Stimulated activated CD4-positive, alpha-beta T cell treated with anti-CD3 and anti-CD28 coated beads, Interleukin-4, amount 100 ng/mL, for 48 hours (primary cell): ENCODE results near the gene PSMB2.

Source experiments
- DNase-seq, 2 donors: peaks; one replicate each; pipeline ENCODE4 v3.0.0-alpha.2; 2020; ENCODE audit warnings: low read depth in 2 of 2

Gene PSMB2

DNA sequence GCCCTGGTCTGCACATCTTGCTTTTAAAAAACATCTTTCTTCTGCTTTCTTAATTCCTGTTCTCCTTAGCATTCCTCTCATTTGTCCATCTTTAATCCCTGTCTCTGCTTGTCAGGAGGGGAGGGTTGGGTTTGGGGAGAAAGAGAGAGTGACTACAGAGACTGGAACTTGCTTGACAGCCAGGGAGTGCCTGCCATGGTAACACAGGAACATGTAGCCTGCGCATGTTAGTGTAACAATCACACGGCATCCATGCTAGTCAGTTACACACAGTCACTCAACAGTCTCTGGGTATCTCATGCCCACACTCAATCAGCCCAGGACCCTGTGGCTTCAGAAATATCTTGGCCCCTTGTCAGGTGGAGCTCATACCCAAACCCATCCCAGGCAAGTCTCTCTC is 69.0 kb downstream of the PSMB2 start:
- DNase-seq = no peak

DNA sequence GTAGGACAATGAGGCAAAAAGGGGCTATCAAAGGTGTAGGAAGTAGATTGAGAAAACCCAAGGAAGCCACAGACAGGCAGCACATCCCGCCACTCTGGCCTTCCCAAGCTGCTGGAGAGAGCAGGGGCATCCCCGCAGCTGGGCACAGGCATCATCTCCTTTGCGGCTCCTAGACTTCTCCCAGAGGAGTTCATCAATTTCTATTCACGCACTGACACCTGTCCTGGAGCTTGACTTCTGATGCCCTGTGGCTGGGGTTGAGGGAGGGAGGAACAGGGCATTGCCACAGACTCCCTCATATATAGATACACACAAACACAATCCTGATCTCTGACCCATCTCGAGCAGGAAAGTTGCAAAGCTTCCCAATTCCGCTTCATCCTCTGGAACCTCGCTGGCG is 70.1 kb downstream of the PSMB2 start:
- no peak for DNase-seq

DNA sequence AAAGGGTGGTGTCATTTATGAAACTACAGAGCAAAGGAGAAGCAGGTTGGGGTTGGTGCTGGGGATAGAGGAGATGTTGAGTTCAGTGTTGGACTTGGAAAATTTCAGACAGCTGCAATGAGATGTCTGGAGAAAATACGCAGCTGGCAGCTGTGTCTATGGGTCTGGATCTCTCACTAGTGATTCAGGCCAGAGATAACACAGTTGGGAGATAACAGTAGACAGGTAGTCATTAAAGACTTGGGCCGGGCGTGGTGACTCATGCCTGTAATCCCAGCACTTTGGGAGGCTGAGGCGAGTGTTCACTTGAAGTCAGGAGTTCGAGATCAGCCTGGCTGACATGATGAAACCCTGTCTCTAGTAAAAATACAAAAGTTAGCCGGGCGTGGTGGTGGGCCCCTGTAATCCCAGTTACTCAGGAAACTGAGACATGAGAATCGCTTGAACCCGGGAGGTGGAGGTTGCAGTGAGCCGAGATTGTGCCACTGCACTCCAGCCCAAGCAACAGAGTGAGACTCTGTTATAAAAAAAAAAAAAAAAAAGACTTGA is 70.7 kb downstream of the PSMB2 start:
- no peak for DNase-seq

DNA sequence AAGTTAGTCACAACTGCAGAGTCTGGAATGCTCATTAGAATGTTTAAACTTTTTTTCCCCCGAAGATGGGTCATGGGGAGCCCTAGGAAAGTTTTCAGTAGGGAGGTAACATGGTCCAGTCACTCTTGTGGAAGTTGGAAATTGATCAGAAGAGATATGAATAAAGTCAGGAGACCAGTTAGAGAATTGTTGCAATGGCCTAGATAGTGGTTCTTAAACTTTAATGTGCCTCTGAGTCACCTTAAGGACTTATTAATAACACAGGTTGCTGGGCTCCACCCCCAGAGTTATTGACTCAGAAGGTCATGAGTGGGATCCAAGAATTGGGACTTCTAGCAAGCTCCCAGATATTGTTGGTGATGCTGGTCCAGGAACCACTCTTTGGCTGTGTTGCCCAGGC is 71.4 kb downstream of the PSMB2 start:
- no peak for DNase-seq

DNA sequence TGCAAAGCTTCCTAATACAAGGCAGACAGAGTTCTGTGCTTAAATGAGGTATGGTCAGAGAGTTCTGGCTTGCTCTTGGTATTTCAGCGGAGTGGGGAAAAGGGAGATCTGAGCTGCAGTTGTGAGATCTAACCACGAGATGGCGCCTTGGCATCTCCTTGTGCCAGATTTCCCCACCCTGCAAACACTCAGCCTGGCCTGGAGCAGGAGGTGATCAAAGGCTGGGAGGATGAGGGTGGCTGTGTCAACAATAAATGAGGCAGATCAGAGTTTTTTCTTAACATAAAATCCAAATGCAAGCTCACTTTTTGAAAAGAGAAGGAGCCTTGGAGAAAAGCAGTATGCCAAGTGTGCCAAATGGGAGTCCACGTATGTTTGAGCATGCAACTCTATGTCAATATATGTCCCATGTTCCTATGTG is 72.3 kb downstream of the PSMB2 start:
- DNase-seq = peak in 1 of 2 donors; percentile 61

DNA sequence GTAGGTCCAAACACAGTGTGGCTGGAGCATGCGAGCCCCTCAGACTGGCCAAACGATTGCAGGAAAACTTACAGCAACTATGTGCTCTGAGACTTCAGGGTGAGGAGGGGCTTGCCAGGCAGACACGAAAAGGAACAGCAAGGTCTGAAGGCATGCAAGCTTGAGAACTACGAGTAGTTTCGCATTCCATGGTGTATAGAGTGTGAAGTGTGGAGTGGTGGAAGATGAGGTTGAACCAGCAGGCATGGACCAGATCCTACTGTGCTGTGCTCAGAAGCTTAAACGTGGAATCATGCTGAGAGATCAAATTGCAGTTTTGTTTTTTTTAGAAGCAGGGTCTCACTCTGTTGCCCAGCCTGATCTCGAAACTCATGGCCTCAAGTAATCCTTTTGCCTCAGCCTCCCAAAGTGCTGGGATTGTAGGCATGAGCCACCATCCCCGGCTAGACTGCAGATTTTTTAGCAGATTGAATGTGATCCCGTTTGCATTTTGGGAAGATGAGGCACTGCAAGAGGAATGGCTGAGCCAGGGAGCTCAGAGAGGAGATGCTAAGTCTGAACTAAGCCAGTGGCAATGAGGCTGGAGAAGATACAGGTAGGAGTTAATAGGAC is 73.3 kb downstream of the PSMB2 start:
- DNase-seq = no peak

DNA sequence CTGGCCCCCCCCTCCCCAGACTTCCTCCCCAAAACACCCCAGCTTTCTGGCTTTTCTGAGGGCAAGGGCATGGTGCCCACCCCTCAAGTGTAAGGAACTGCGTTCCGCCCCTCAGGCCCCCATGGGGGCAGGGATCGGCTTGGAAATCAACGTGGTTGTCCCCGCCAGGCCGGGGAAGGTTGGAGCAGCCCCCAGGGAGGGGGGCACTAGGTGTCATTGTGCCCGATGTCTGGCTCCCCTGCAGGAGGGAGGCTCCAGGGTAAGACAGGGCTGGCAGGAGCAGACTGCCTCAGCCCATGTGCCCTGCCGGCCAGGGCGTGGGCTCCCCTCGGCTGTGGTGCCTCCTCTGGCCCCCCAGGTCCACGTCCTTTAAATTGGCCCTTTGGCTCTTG is 75.6 kb downstream of the PSMB2 start:
- DNase-seq = no peak

DNA sequence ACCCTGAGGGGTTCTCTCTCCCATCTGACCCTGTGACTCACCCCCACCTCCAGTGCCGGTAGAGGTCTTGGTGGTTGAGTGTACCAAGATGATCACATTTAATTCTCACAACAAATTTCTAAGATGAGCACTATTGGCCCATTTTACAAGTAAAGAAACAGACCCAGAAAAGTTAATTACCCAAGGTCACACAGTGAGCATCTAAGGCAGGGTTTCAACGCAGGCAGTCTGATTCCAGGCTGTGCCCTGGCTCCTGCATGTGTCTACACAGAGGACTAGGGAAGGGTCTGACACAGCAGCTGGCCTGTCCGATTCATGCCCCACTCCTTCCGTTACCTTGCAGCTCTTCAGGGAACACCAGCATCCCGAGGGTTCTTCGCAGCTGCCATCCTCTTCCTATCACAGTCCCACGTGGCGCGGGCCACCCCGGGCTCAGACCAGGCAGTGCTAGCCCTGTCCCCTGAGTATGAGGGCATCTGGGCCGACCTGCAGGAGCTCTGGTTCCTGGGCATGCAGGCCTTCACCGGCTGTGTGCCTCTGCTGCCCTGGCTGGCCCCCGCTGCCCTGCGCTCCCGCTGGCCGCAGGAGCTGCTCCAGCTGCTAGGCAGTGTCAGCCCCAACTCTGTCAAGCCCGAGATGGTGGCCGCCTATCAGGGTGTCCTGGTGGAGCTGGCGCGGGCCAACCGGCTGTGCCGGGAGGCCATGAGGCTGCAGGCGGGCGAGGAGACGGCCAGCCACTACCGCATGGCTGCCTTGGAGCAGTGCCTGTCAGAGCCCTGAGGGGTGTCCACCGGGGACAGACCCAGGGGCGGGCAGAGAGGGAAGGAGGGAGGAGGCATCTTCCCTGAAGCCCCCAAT is 76.2 kb downstream of the PSMB2 start:
- DNase-seq = no peak

DNA sequence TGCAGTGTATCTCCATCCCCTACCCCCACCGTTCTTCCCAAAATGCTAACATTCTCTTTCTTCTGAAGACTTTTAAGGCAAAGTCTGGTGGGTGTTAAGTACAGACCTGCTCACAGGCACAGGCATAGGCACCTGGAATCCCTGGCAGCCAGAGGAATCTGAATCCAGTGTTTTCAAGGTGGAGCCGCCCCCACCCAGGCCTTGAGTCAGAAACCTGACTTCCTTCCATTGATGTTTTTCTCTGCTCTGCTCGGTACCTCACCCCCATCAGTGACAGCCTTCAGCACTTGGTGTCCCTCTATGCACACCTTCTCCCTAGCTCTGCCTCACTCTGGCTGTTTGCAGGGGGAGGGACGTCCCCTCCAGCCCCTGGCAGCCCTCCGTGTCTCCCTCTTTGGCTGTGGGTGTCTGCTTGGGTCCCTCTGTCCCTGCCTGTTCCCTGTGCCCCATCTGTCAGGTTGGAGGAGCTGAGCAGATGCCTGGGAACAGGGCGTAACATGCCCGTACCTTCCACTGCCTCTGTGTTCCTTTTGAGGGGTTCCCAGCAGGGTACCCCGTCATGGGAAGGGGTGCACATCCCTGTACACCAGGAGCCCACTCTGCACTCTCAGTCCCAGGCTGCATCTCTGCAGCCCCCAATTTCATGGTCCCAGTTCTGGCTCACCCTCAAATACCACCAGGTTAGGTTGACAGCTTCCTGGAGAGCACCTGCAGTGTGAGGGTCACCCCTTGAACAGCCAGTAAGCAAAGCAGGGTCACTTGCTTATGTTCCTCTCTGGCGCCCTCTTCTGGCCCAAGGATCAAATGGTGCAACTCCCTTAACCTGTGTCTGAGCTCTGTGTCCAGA is 77.1 kb downstream of the PSMB2 start:
- peak; percentile 75 to 85 for DNase-seq

DNA sequence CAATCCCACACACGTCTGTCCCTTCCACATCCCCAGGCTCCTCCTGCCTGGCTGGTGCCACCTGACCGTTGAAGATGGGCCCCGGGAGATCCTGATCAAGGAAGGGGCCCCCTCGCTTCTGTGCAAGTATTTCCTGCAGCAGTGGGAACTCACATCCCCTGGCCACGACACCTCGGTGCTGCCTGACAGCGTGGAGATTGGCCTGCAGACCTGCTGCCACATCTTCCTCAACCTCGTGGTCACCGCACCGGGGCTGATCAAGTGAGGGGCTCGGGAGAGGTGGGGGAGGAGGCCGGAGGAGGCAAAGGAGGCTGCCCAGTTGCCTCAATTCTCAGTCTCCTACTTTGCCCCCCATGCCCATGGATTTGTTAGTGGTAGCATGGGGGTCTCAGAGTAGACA is 78.2 kb downstream of the PSMB2 start:
- DNase-seq = no peak

DNA sequence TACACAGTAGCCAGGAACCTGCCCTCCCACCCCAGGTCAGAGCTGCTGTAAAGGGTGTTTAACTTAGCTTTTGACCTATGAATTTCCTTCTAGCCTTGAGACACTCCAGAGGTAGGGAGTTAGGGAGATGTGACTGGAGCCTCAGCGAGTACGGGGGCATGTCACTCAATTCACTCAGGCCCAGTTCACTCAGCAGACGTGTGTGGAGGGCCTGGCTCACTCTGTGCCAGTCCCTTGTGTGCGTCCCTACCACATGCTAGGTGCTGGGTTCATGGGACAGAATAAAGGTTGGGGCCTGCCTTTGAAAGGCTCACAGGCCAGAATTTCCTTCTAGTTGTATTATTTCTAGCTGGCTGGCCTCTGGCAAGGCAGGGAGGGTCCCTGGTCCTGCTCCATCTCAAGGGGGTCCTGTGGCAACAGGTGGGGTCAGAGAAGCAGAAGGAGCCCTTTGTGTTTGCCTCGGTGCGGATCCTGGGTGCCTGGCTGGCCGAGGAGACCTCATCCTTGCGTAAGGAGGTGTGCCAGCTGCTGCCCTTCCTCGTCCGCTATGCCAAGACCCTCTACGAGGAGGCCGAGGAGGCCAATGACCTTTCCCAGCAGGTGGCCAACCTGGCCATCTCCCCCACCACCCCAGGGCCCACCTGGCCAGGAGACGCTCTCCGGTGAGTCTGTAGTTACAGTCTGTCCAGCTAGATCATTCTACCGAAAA is 79.2 kb downstream of the PSMB2 start:
- no peak for DNase-seq

DNA sequence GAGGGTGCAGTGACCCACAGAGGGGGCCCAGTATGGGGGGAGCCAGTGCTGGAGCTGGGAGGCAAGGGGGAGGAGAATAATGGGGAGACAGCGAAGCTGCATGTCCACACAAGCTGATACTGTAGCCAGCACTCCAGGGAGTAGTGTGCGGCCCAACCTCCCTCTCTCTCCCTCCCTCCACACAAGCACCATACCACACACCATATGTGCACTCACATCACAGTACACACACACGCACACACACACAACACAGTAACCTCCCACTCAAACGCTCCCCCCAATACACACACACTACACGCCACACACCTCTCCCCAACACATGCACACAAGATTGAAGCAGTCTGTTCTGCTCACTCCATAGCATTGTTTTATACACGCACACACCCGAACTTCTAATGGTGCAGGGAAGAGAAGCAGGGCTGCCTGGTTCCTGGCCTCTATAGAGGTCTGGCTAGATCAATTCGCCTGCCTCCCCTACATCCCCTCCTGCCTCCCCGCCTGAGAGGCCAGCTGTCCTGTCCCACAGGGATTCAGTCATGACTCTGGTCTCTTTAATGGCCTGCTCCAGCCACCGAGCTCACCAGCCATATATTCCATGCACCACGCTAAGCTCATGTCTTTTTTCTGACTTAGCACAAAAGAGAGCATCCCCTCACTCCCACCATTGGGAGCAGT is 79.9 kb downstream of the PSMB2 start:
- DNase-seq = no peak

DNA sequence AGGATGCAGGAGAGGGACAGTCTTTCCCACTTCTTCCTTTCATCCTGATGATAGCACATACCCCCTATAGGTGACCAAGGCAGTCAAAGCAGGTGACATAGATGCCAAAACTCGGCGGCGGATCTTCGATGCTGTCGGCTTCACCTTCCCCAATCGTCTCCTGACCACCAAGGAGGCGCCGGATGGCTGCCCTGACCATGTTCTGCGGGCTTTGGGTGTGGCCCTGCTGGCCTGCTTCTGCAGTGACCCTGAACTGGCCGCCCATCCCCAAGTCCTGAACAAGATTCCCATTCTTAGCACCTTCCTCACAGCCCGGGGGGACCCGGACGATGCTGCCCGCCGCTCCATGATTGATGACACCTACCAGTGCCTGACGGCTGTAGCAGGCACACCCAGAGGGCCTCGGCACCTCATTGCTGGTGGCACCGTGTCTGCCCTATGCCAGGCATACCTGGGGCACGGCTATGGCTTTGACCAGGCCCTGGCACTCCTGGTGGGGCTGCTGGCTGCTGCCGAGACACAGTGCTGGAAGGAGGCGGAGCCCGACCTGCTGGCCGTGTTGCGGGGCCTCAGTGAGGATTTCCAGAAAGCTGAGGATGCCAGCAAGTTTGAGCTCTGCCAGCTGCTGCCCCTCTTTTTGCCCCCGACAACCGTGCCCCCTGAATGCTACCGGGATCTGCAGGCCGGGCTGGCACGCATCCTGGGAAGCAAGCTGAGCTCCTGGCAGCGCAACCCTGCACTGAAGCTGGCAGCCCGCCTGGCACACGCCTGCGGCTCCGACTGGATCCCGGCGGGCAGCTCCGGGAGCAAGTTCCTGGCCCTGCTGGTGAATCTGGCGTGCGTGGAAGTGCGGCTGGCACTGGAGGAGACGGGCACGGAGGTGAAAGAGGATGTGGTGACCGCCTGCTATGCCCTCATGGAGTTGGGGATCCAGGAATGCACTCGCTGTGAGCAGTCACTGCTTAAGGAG is 80.8 kb downstream of the PSMB2 start:
- no peak for DNase-seq

DNA sequence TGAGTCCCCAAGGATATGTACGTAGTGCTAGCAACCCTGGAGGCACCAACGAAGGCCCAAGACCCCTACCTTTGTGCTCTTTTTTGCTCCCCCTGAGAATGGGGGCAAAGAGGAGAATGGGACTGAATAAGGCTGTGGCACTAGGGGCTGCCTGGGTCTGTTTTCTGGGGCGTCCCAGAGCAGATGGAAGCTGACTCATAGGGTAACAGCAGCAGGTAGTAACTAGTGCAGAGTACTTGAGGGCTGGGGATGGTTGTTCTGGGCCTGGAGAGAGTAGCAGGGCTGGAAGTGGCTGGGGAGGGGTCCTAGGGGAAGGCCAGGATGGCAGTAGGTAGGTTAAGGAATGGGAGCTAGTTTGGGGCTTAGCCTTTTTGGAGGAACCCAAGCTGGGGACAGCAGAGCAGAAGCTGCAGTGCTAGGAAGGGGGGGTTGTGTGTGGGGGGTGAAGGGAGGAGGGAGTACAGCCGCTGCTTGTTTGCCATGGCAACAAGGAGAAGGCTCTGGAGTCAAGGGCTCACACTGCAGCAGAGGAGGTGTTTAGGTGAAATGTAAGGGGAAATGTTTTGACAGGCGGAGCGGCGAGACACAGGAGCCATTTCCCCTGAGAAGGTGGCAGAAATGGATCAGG is 81.9 kb downstream of the PSMB2 start:
- no peak for DNase-seq

DNA sequence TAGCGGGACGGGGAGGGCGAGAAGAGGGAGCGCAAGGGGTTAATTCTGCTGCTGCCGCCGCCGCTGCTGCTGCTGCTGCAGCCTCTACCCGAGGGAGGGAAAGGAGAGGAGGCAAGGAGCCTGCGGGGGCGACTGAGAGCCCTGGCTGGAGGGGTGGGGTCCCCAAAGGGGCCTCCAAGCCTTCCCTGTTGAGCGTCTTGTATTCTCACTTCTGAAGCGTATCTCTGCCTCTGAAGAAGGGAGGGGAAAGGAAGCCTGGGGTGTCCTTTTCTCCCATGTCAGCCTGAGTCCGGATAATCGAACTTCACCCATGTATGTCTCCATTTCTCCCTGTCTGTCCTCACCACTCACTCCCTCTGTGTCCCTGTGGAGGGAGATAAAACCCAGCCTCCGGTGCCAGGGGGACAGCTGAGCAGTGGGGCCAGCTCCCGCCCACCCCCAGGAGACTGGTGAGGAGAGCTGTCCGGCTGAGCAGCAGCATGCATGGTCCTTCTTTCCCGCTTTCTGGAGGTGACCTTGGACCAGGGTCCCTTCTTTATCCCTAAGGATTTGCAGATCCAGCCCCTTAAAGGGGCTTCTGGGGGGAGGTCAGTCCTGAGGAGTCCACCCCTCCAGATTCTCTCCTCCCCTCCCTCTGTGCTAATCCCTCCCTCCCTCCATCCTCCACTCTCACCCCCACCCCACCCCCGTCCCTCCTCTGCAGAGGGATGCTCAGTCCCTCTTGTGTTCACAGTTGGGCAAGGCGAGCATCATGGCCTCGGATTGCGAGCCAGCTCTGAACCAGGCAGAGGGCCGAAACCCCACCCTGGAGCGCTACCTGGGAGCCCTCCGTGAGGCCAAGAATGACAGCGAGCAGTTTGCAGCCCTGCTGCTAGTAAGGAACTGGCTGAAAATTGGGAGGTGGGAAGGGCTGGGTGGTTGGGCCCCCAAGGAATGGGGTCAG is 82.7 kb downstream of the PSMB2 start:
- no peak for DNase-seq

DNA sequence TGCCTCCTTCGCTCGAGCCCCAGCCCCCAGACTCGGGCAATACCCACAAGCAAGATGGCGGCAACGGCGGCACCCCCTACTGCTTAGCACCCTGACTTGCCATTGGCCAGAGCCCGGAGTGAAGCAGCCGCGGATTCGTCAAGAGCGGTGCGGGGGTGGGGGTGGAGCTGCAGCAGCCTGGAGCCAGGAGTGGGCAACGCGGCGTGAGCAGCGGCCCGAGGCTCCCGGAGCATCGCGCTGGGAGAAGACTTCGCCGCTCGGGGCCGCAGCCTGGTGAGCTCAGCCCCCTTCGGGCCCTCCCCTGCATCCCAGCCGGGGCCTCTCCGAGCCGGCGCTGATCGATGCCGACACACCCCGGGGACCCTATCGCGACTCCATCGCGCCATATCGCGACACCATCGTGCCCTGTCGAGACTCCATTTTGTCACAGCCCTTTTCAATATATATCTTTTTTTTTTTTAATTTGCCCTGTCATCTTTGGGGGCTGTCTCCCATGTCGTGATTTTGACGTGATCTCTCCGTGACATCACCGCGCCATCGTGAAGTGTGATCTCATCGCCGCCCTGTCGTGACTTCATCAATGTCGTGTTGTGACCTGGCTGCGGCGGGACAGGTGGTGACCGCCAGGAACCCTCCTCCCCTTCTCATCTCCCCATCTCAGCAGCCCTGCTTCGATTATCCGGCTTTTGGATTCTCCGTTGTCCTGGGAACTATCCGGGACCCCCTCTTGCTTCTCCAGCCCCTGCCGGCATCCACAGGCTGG is 83.5 kb downstream of the PSMB2 start, which contains the start of gene NCDN:
Gene NCDN, plus strand, starts transcription at position 189 of the 763 bp plus-strand sequence. Its CDS starts 392 bp downstream, at position 581.
- DNase-seq = peak; percentile 96 to 97

DNA sequence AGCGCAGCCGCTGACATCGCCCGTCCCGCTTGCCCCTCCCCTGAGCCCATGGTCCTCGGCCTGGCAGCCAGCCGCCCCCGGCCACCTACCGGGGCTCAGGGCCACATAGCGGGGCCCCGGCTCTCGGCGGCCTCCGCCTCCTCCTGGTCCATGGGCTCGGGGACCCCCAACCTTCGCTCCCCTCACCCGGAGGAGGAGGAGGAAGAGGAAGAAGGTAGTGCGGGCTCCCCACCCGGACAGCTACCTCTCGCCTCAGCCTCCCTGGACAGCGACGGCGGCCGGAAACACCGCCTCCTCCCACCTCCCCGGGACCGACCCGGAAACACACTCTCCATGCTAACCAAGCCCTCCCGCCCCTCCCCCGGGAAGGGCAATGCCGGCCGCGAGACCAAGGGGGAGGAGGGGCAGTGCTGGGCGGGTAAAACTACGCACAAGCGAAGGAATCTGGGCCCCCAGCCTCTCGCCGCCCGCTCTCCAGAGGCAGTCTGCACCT is 84.2 kb downstream of the PSMB2 start, which contains the start of gene KIAA0319L:
Gene KIAA0319L, minus strand, starts transcription at position 286 of the 493 bp plus-strand sequence. CDS start 2,912 bp downstream, outside the sequence.
- DNase-seq = no peak
